HG03025 (cell line): ENCODE data around the gene DAZL.
A peak's percentile ranks its signal among the peaks of the same experiment; 100 is the strongest.

Experiments used
- ATAC-seq: cut with Tn5 transposase; IDR thresholded peaks from one replicate; pipeline ENCODE4 v1.9.1; 2021; ENCODE audit warnings: mild to moderate bottlenecking, moderate library complexity; ENCODE audit not compliant: unreplicated experiment, low FRiP score

DAZL gene

GRCh38 chr3:16596352-16597032, 8.7 kb downstream of the DAZL start:
- ATAC-seq, result no peak

- ATAC-seq, result no peak
These were observed 9.4 kb downstream of the DAZL start for GRCh38 chr3:16595778-16596177.

- peak; percentile 96 for ATAC-seq
These were observed 15.2 kb downstream of the DAZL start for GRCh38 chr3:16589867-16590624.

DNA sequence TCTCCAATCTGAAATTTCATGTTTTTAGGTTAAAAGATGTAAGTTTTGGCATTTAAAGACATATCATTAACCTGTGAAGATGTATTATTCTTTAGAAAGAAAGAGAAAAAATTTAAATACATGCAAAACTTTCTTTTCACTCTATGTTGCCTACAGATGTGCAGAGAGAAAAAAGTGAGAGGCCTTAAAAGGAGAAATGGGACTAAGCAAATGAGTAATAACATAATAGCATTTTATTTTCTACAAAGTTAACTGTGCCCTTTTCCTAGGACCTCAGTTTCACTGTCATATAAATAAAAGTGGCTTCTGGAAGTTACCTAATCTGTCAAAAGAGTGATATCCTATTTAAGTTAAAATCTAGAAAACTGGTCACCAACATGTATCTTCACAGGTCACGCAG, 16.1 kb downstream of the DAZL start:
- ATAC-seq, result no peak

DNA sequence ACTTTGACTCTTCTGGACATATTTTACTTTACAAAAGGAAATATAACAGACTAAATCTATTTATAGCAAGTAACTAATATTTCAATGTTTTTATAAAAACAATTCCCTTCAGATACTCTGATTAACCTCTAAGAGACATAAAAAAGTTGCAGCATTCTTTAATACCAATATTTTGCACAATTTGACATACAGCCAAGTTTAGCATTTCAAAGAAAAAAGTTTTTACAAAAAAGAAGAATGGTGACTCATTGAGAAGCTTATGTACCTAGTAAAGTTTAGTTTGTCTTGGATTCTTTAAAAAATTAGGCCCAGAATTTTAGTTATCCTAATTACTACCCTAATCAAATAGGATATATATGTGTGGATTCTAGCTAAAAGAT, 17.6 kb downstream of the DAZL start:
- no peak for ATAC-seq

DNA sequence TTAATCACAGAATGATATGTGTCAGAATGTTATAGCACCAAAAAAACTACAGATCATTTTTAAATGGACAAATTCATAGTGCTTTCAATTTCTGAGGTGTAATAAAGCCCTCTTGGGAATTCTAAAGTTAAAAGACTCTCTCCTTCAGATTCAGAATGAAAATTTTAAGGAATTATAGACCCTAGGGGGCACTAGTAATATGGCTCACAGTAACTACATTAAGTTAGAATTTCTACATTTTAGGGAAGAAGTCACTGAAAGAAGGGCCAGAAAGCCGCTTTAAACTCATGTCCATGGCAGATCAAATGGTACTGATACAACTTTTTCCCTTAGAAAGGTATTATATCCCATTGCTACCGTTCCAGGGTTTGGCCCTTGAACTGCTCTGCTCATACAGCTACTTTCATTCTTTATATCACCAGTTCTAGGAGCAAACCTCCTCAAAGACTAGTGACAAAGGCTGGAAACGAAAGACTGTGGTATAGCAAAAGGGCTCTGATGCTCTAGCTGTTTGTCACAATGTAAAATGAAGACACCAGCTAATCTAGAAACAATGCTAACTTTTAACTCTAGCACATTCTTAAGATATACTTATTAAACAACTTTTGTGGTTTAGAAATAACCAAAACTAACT, 18.1 kb downstream of the DAZL start:
- no peak for ATAC-seq

DNA sequence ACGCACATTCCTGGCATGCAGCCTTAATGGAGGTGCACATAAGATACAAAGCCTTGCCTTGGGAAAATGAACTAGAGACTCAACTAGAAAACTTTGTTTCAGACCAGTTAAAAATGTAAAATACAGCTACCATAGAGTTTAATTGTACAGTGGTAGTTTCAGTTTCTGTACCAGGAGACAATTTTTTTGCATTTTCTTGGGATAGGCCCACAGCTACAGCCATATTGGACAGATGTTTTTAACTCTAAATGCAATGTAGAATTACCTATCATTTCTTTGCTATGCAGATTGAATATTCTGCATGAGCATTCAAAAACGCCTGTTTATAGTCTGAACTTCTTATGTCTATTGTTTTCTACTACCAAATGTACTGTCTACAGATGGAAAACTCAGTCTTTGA, 20.3 kb downstream of the DAZL start:
- no peak for ATAC-seq

- ATAC-seq, result no peak
These were observed 21.7 kb downstream of the DAZL start for GRCh38 chr3:16583551-16583950.

GRCh38 chr3:16570113-16570512, 35.1 kb downstream of the DAZL start:
- no peak for ATAC-seq

GRCh38 chr3:16568532-16568931, 36.7 kb downstream of the DAZL start:
- no peak for ATAC-seq

- ATAC-seq, result no peak
These were observed 37.1 kb downstream of the DAZL start for GRCh38 chr3:16568115-16568514.

DNA sequence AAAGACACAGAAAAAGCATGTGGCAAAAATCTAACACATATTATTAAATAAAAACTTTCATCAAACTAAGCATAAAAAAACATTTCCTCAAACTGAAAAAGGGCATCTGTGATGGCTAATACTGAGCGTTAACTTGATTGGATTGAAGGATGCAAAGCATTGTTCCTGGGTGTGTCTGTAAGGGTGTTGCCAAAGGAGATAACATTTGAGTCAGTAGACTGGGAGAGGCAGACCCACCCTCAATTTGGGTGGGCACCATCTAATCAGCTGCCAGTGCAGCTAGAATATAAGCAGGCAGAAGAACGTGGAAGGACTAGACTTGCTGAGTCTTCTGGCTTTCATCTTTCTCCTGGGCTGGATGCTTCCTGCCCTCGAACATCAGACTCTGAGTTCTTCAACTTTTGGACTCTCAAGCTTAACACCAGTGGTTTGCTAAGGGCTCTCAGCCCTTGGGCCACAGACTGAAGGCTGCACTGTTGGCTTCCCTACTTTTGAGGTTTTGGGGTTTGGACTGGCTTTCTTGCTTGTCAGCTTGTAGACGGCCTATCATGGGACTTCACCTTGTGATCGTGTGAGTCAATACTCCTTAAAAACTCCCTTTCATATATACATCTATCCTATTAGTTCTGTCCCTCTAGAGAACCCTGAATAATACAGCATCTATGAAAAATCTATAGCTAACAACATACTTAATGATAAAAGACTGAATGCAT, 45.4 kb downstream of the DAZL start:
- no peak for ATAC-seq

DNA sequence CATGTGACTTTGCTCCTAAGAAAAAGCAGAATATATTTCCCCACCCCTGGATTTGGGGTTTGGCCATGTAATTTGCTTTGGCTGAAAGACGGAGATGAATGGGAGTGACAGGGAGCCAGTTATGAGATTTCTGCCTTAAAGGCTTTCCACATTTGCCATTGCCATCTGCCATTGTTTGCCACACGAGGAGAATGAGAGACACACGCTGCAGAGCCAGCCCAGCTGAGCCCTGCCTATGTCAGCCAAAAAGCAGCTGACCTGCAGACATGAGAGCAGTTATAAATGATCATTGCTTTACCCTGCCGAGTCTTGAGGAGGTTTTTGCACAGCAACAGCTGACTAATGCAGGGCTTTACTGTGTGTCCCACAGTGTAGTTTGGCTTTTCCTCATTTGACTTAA, 51.1 kb downstream of the DAZL start:
- no peak for ATAC-seq

DNA sequence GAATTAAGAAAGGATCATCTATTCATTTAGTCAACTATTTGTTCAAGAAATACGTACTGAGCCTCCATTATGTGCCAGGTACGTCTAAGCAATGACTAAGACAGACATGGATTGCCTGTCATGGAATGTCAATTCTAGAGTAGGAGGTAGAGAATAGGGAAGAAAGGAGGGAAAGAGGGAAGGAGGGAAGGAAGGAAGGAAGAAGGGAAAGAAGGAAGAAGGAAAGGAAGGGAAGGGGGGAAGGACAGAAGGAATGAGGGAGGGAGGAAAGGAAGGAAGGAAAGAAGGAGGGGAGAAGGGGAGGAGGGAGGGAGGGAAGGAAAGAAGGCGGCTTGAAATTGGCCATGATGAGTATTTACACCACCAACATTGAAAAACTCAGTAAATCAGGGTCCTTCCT, 52.5 kb downstream of the DAZL start:
- no peak for ATAC-seq

- no peak for ATAC-seq
These were observed 53.8 kb downstream of the DAZL start for GRCh38 chr3:16551342-16551976.

DNA sequence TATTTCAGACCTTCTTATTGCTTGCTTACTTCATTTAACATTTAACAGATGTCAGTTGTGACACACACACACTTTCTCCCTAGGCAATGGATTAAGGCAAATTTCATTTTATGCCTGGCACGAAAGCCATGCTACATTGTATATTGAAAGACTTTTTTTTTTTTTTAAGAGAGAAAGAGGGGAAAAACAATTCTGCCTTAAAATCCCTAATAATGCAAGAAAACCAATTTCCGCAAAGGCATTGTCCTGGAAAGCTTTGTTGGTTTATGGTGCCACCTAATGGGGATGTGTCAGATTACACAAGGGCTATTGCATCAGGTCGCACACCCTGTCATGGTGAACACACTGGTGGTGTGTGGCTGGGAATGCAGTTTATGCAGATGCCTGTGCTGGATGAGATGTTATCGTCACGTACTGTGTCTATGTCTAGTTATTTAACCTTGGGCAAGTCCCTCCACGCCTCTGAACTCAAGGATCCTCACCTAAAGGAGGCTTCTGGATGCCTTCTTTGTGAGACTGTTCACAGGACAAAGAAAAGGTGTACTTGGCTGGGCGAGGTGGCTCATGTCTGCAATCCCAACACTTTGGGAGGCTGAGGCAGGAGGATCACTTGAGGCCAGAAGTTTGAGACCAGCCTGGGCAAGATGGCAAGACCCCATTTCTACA, 54.4 kb downstream of the DAZL start:
- ATAC-seq, result no peak

GRCh38 chr3:16550305-16550675, 54.9 kb downstream of the DAZL start:
- no peak for ATAC-seq

GRCh38 chr3:16548721-16549120, 56.5 kb downstream of the DAZL start:
- no peak for ATAC-seq

DNA sequence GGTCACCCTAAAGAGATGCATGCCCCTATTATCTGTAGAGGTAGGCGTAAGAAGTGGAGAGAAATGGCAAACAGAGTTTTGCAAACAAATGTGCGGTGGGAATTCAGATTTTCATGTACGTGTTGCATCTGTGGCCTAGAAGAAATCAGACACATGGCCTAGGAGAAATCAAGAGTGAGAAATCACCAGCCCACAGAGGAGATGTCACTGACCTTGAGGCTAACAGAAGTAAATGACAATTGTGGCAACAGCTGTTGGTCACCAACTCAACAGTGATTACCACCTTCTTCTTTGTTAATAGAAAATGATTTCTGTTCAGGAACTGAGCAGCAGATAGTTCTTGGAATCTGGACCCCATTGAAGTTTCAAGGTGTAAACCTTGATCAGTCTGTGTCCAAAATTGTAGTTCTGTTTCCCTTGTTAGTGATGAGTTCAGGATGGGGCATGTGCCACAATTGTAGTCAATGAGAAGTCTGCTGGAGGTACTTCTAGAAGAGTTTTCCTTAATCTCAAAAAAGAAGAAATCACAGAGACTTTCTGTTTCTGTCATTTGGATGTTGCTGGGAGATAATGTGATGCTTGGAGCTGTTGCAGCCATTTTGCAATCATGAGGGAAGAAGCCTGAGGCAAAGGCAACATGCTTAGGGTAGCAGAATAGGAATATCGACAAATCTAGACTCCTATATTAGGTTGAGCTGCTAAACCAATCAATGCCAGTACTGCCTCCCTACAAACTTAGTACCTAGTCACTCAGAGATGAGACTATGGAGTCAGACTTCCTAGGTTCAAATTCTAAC, 57.5 kb downstream of the DAZL start:
- ATAC-seq, result no peak
